Measurements from ENCODE around the gene ACOX1.

GRCh38 chr17:75980188-75981018, 1.4 kb upstream of the ACOX1 start:
- TF ChIP-seq CTCF (IDR thresholded peaks at IDR 0.05 in 8 of 11, conservative IDR thresholded peaks at IDR 0.05 in 3 of 11) (no peak), POLR2A (IDR thresholded peaks at IDR 0.05) (no peak), POLR2AphosphoS5 (IDR thresholded peaks at IDR 0.05) (no peak)

Data from spleen (tissue), 7 donors.